MCF 10A (cell line): ENCODE results near the gene MBOAT7. TPM values are rescaled to one million over a fixed set of nuclear protein-coding genes. Genes with fewer than 3 reads are reported as not detected.

Source experiments
- BruUV-seq: library from RNA; stranded (reverse); fragments of 400-500 nt; replicated peaks from 2 replicates; lab custom pipeline; 2021; lab: Mats Ljungman, UMichigan
- CTCF ChIA-PET: fragments of 300-600 bp; sonication (Branson Sonifier 250); formaldehyde crosslinking; extraction: SDS; loops from one replicate; lab custom pipeline; 2021; ENCODE audit warnings: antibody characterized with exemption, inconsistent platforms; lab: Yijun Ruan, JAX
- POLR2A ChIA-PET: fragments of 300-600, 350-650 bp; sonication (Branson Sonifier 250); formaldehyde crosslinking; extraction: SDS; loops from one replicate; lab custom pipeline; 2020; ENCODE audit warnings: antibody characterized with exemption, inconsistent platforms; lab: Yijun Ruan, JAX
- DNase-seq: peaks from one replicate; pipeline ENCODE4 v3.0.0-alpha.2; 2018; ENCODE audit not compliant: unreplicated experiment
- H3K27ac Mint-ChIP-seq: one replicate; pipeline ENCODE4 v1.8.0; 2022; ENCODE audit warnings: mild to moderate bottlenecking, low read depth, mixed read lengths; ENCODE audit not compliant: unreplicated experiment
- H3K27me3 Mint-ChIP-seq: one replicate; pipeline ENCODE4 v1.8.0; 2022; ENCODE audit warnings: mixed read lengths; ENCODE audit not compliant: insufficient read depth, unreplicated experiment
- H3K36me3 Mint-ChIP-seq: one replicate; pipeline ENCODE4 v1.8.0; 2022; ENCODE audit warnings: mild to moderate bottlenecking, moderate library complexity, mixed read lengths; ENCODE audit not compliant: insufficient read depth, unreplicated experiment
- H3K4me1 Mint-ChIP-seq: one replicate; pipeline ENCODE4 v1.8.0; 2022; ENCODE audit warnings: mixed read lengths; ENCODE audit not compliant: insufficient read depth, unreplicated experiment
- H3K4me3 Mint-ChIP-seq: one replicate; pipeline ENCODE4 v1.8.0; 2022; ENCODE audit warnings: mild to moderate bottlenecking, moderate library complexity, mixed read lengths; ENCODE audit not compliant: unreplicated experiment
- H3K9me3 Mint-ChIP-seq: one replicate; pipeline ENCODE4 v1.8.0; 2022; ENCODE audit warnings: mixed read lengths; ENCODE audit not compliant: unreplicated experiment
- intact Hi-C: fragments of 100-400 bp; cut with micrococcal nuclease; formaldehyde crosslinking; loops from 2 replicates; pipeline ENCODE4 v1.14.1; 2022
- total RNA-seq: library from RNA; stranded (reverse); gene quantifications from 2 replicates; pipeline ENCODE4 v1.2.3, GENCODE V29; 2022
- TF ChIP-seq, protein P1 (sequence below): fragments of 200-600 bp; IDR thresholded peaks from one replicate; pipeline ENCODE4 v1.8.0; 2022; ENCODE audit warnings: antibody characterized with exemption, mild to moderate bottlenecking; ENCODE audit not compliant: unreplicated experiment

The MBOAT7 gene
- total RNA-seq, 1 experiment from 2014 or later, result 43.8 TPM

DNA sequence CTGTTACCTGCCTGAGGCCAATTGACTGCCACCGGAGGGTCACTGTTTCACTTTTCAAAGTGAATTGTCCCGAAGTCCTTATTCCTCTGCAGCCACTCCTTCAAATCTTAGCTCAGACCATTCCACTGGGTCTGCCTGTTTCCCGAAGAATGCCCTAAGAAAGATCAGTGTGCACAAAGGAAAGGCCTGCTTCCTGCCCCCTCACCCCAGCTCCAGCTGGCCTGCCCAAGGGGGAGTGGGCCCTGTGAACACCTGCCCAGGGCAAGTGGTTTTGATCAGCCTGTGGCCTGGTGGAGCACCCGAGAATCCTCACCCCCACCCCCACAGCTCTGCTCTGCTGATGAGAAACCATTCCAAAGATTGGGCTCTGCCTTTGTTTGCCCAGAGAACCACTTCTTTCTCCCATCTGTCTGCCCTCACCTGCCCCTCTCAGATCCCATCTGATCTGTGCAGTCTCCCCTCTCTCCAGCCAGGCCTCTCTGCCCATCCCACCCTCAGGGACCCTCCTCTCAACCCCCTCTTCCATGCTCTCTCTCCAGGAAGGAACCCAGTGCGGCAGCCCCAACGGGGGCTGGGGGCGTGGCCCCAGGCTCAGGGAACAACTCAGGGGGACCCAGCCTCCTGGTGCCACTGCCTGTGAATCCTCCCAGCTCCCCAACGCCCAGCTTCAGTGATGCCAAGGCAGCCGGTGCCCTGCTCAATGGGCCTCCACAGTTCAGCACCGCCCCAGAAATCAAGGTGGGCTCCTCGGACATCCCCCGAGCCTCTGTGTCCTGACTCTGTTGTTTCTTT, 40.2 kb downstream of the MBOAT7 start:
- H3K4me3 Mint-ChIP-seq, result no peak overlapping the region
- no peak for DNase-seq
- CTCF ChIA-PET, result interaction anchor here (0.7 to 1.6 kb wide), 2 partner anchors 10 to 243 kb away, joined by 4 to 5 read pairs; partner anchors contain the start of gene LENG1
- TF ChIP-seq, protein P1, sequence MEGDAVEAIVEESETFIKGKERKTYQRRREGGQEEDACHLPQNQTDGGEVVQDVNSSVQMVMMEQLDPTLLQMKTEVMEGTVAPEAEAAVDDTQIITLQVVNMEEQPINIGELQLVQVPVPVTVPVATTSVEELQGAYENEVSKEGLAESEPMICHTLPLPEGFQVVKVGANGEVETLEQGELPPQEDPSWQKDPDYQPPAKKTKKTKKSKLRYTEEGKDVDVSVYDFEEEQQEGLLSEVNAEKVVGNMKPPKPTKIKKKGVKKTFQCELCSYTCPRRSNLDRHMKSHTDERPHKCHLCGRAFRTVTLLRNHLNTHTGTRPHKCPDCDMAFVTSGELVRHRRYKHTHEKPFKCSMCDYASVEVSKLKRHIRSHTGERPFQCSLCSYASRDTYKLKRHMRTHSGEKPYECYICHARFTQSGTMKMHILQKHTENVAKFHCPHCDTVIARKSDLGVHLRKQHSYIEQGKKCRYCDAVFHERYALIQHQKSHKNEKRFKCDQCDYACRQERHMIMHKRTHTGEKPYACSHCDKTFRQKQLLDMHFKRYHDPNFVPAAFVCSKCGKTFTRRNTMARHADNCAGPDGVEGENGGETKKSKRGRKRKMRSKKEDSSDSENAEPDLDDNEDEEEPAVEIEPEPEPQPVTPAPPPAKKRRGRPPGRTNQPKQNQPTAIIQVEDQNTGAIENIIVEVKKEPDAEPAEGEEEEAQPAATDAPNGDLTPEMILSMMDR, result no peak
- peak overlapping the region; percentile 17 for H3K27ac Mint-ChIP-seq
- no peaks in the 10 kb centered on the region for H3K9me3 Mint-ChIP-seq
- no peaks in the 10 kb centered on the region for H3K4me1 Mint-ChIP-seq
- H3K27me3 Mint-ChIP-seq, result no peaks in the 10 kb centered on the region
- no TSS peak for BruUV-seq
- POLR2A ChIA-PET, result interaction anchor here (2.3 kb wide), 1 partner anchor 12 kb away, joined by 15 read pairs; the partner anchor contains the start of gene CNOT3
- peaks cover 89% of the 10 kb centered on the region for H3K36me3 Mint-ChIP-seq
- intact Hi-C loops, result no loop called here

- TF ChIP-seq, protein P1, result no peak
- H3K4me3 Mint-ChIP-seq, result no peak overlapping the region
- POLR2A ChIA-PET, result interaction anchor here (0.8 to 1.0 kb wide), 2 partner anchors 10 to 11 kb away, joined by 3 read pairs; no protein-coding TSS in a partner anchor
- DNase-seq, result no peak
- no peak overlapping the region for H3K27ac Mint-ChIP-seq
- intact Hi-C loops, result no loop called here
- H3K9me3 Mint-ChIP-seq, result no peaks in the 10 kb centered on the region
- CTCF ChIA-PET, result interaction anchor here (0.6 to 1.2 kb wide), 2 partner anchors 11 to 32 kb away, joined by 3 to 6 read pairs; partner anchors contain the start of gene LENG1
- H3K36me3 Mint-ChIP-seq, result peaks cover 83% of the 10 kb centered on the region
- H3K4me1 Mint-ChIP-seq, result no peaks in the 10 kb centered on the region
- H3K27me3 Mint-ChIP-seq, result no peaks in the 10 kb centered on the region
- no TSS peak for BruUV-seq
Observed at GRCh38 chr19:54148158-54148557, 41.2 kb downstream of the MBOAT7 start.

- ChIA-PET CTCF (interaction anchor here (0.6 to 1.2 kb wide), 2 partner anchors 12 to 33 kb away, joined by 3 to 6 read pairs; partner anchors contain the start of gene LENG1), POLR2A (interaction anchor here (0.8 to 1.0 kb wide), 2 partner anchors 9 to 11 kb away, joined by 3 read pairs; no protein-coding TSS in a partner anchor)
- H3K4me1 Mint-ChIP-seq, result no peaks in the 10 kb centered on the region
- TF ChIP-seq, protein P1, result no peak
- no TSS peak for BruUV-seq
- H3K27ac Mint-ChIP-seq, result no peak overlapping the region
- peaks cover 83% of the 10 kb centered on the region for H3K36me3 Mint-ChIP-seq
- H3K9me3 Mint-ChIP-seq, result no peaks in the 10 kb centered on the region
- no peak overlapping the region for H3K4me3 Mint-ChIP-seq
- intact Hi-C loops, result no loop called here
- DNase-seq, result no peak
- no peaks in the 10 kb centered on the region for H3K27me3 Mint-ChIP-seq
Observed at GRCh38 chr19:54147676-54148075, 41.7 kb downstream of the MBOAT7 start.

GRCh38 chr19:54145541-54146158, 43.7 kb downstream of the MBOAT7 start:
- H3K4me1 Mint-ChIP-seq, result peaks cover 3% of the 10 kb centered on the region
- POLR2A ChIA-PET, result no interaction called here

More at GRCh38 chr19:54145541-54146158, 43.7 kb downstream of the MBOAT7 start:
- intact Hi-C loops, result no loop called here
- BruUV-seq, result no TSS peak
- TF ChIP-seq, protein P1, result no peak
- Mint-ChIP-seq H3K27ac (no peak overlapping the region), H3K27me3 (no peaks in the 10 kb centered on the region), H3K9me3 (no peaks in the 10 kb centered on the region), H3K36me3 (peaks cover 71% of the 10 kb centered on the region), H3K4me3 (no peak overlapping the region)
- CTCF ChIA-PET, result interaction anchor here (0.6 to 1.0 kb wide), 2 partner anchors 13 to 338 kb away, joined by 3 read pairs; no protein-coding TSS in a partner anchor
- DNase-seq, result no peak
